Large intestine (tissue), 3 donors: Measurements from ENCODE around the gene HSDL2. TPM values are rescaled to one million over a fixed set of nuclear protein-coding genes. Genes with fewer than 3 reads are reported as not detected.
"Not testable (repeated sequence)": the region's sequence is repeated elsewhere in the genome, so short reads cannot be mapped to it uniquely, and the experiment has no call there.

Experiments
- DNase-seq, 2 donors: peaks; one replicate each; pipeline versions ENCODE4 v3.0.0 to v3.0.0-alpha.2; 2013
- H3K27ac ChIP-seq: one replicate; pipeline ENCODE4 v1.5.1; 2013; ENCODE audit warnings: low read length
- H3K27me3 ChIP-seq: 2 replicates; pipeline ENCODE4 v1.6.1; 2013; ENCODE audit warnings: low read length; ENCODE audit not compliant: control insufficient read depth, insufficient read depth
- H3K36me3 ChIP-seq: 2 replicates; pipeline ENCODE4 v1.6.1; 2013; ENCODE audit warnings: low read length; ENCODE audit not compliant: control insufficient read depth, insufficient read depth
- H3K4me1 ChIP-seq: one replicate; pipeline ENCODE4 v1.6.1; 2013; ENCODE audit warnings: low read length; ENCODE audit not compliant: control insufficient read depth, insufficient read depth
- H3K4me3 ChIP-seq: one replicate; pipeline ENCODE4 v1.5.1; 2013; ENCODE audit warnings: low read length
- H3K9me3 ChIP-seq: one replicate; pipeline ENCODE4 v1.6.1; 2013; ENCODE audit warnings: mild to moderate bottlenecking, low read depth, low read length, moderate library complexity; ENCODE audit not compliant: control insufficient read depth
- WGBS: methylation state at CpG from one replicate; pipeline ENCODE4 v1.1.5; 2013; ENCODE audit warnings: low lambda C conversion rate; ENCODE audit not compliant: insufficient coverage; 5-methylcytosine and 5-hydroxymethylcytosine counted together
- polyA plus RNA-seq: library from polyadenylated mRNA; unstranded; fragments of 120-200 nt; gene quantifications from one replicate; pipeline ENCODE4 v1.2.1, GENCODE V29; 2013

Gene HSDL2
- polyA plus RNA-seq, 1 donor: 49.3 TPM

DNA sequence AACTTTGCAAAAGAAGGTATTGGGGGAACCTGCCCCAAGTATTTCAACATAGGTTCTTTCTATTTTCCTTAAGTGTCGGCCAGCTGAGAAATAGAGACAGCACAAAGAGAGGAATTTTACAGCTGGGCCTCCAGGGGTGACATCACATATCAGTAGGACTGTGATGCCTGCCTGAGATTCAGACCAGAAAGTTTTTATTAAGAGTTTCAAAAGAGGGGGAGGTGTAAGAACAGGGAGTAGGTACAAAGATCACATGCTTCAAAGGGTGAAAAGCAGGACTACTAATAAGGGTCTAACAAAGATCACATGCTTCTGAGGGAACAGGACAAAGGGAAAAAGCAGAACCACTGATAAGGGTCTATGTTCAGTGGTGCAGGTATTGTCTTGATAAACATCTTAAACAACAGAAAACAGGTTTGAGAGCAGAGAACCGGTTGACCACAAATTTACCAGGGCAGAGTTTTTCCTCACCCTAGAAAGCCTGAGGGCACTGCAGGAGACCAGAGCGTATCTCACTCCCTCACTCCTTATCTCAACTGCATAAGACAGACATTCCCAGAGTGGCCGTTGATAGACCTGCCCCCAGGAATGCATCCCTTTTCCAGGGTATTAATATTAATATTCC, 12.1 kb downstream of the HSDL2 start:
- H3K4me3 ChIP-seq, H3K36me3 ChIP-seq, H3K27me3 ChIP-seq, H3K4me1 ChIP-seq, H3K9me3 ChIP-seq: not testable (repeated sequence)
- H3K27ac ChIP-seq: peak overlapping the region; percentile 57
- WGBS: no CpG with 5 or more reads among the region's 4 CpGs
- DNase-seq: peak in 1 of 2 donors; percentile 74

DNA sequence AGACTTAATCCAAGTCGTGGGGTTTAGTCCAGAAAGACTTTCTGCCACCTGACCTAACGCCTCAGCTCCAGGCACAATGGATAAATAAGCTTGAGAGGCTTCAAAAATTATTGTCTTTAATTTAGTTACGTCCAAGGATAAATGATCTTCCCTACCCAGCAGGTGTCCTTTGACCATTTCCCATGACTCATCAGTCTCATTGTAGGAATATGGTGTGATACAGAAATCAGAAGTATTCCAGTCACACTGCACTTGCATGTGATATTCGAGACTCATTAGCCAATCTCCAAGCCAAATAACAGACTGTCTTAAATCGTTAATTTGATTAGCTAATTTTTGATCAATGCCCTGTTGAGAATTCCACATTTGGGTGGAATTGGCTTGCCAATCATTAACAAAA, 13.2 kb downstream of the HSDL2 start:
- not testable (repeated sequence) for H3K27ac ChIP-seq, H3K27me3 ChIP-seq, H3K4me1 ChIP-seq, H3K9me3 ChIP-seq, DNase-seq, H3K36me3 ChIP-seq, H3K4me3 ChIP-seq
- WGBS: no CpG with 5 or more reads among the region's 5 CpGs

DNA sequence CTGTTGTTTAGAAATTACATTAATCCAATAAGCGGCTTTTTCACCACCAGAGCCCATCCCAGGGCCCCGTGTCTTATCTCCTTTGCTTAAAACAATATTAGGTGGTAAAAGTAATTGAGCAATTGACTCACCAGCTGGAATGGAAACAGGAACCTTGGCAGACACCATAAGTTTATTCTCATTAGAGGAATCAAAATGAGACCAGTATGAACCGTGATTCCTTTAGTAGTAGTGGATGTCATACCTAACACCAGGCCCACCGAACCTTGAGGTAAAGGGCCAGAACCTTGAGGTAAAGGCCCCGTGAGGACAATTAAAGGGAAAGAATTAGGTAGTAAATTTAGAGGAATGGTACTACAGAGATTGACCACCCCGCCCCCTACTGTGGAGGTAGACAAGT, 16.5 kb downstream of the HSDL2 start:
- peaks cover 3% of the 10 kb centered on the region for H3K4me1 ChIP-seq
- H3K4me3 ChIP-seq: no peak overlapping the region
- no peaks in the 10 kb centered on the region for H3K27me3 ChIP-seq
- DNase-seq: no peak
- H3K27ac ChIP-seq: no peak overlapping the region
- H3K36me3 ChIP-seq: peaks cover 6% of the 10 kb centered on the region
- H3K9me3 ChIP-seq: peaks cover 3% of the 10 kb centered on the region
- WGBS: 90% methylated on average over 2 of the region's 6 CpGs

DNA sequence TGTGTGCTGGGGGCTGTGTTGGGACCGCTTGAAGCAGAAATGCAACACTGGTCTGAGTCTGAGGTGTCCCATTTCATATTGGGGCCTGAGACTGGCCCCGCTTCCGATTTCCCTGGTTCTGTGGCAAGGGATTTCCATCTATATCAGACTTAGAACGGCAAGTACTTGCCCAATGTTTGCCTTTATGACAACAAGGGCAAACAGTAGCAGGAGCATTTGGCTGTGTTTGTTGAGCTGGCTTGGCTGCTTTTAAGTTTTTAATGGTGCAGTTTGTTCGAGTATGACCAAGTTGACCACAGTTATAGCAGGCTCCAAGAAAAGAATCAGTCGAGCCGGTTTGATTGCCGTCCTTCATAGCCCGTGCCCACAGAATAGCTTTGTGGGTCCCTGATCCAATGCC, 17.0 kb downstream of the HSDL2 start:
- Histone ChIP-seq H3K4me1 (peaks cover 3% of the 10 kb centered on the region), H3K27me3 (no peaks in the 10 kb centered on the region), H3K4me3 (no peak overlapping the region), H3K36me3 (peaks cover 6% of the 10 kb centered on the region), H3K9me3 (peaks cover 3% of the 10 kb centered on the region), H3K27ac (no peak overlapping the region)
- DNase-seq: no peak
- 100% methylated on average over 1 of the region's 9 CpGs for WGBS

DNA sequence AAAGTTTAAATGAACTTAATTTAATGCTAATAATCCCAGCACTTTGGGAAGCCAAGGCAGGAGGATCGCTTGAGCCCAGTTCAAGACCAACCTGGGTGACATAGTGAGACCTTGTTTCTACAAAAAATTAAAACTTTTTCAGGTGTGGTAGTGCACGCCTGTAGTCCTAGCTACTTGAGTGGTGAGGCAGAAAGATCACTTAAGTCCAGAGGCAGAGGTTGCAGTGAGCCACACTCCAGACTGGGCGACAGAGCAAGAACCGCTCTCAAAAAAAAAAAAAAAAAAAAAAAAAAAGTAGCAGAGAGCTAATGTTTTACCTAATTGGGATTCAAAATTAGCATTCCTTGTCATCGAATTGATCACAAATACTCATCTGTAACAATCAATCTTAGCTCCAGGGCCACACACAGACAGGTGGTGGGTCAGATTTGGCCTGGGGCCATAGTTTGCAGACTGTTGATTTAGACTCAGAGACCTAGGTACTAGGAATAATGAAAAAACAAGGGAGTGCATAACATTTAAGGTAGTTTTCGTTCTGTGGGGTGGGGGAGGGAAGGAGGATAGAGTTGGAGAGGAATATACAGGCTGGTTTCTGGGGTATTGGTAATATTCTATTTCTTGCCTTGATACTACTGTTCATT, 21.4 kb downstream of the HSDL2 start:
- Histone ChIP-seq H3K36me3 (peaks cover 6% of the 10 kb centered on the region), H3K27me3 (no peaks in the 10 kb centered on the region), H3K27ac (no peak overlapping the region), H3K4me1 (no peaks in the 10 kb centered on the region), H3K9me3 (peaks cover 3% of the 10 kb centered on the region), H3K4me3 (no peak overlapping the region)
- DNase-seq: no peak
- no CpG with 5 or more reads among the region's 6 CpGs for WGBS

DNA sequence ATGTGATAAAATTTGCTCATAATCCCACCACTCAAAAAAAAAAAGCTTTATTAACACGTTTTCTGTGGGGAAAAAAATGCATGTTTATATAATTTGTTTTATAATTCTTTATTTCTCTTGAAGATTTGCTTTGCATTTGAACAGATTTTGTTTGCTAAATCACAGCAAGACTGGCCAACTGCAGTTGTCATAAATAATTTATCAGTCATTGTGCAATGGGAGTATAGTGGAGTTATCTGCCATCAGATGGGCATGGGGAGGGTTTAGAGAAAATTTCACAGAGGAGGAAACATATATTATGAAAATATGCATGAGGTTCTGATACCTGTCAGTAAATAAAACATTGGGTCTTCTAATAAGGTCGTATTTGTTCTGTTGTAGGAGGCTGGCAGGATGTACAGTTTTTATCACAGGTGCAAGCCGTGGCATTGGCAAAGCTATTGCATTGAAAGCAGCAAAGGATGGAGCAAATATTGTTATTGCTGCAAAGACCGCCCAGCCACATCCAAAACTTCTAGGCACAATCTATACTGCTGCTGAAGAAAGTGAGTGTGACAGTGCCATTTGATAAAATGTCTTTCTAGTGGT, 23.8 kb downstream of the HSDL2 start:
- Histone ChIP-seq H3K4me1 (no peaks in the 10 kb centered on the region), H3K36me3 (peaks cover 11% of the 10 kb centered on the region), H3K4me3 (no peak overlapping the region), H3K27me3 (no peaks in the 10 kb centered on the region), H3K9me3 (no peaks in the 10 kb centered on the region), H3K27ac (no peak overlapping the region)
- 77% methylated on average over 2 of the region's 4 CpGs for WGBS
- DNase-seq: no peak

DNA sequence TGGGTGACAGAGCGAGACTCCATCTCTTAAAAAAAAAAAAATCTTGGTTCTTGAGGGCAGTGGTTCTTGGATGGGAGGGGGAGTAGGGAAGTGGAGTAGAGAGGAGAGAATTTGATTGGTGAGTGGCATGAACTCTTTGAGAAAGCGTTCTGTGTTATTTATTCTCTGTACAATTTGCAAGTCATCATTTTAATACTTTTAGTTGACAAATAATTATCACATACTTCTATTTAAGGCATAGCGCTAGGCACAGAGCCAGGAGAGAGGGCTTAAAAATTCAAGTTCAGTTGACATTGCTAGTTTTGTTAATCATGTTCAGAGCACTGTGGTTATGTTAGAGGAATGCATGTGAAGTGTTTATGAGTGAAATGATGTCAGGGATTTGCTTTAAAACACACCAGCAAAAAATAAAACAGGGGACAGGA, 24.6 kb downstream of the HSDL2 start:
- Histone ChIP-seq H3K27ac (no peak overlapping the region), H3K4me1 (no peaks in the 10 kb centered on the region), H3K27me3 (no peaks in the 10 kb centered on the region), H3K4me3 (no peak overlapping the region), H3K9me3 (no peaks in the 10 kb centered on the region), H3K36me3 (peaks cover 16% of the 10 kb centered on the region)
- no peak for DNase-seq
- WGBS: 80% methylated on average over 1 of the region's 3 CpGs

DNA sequence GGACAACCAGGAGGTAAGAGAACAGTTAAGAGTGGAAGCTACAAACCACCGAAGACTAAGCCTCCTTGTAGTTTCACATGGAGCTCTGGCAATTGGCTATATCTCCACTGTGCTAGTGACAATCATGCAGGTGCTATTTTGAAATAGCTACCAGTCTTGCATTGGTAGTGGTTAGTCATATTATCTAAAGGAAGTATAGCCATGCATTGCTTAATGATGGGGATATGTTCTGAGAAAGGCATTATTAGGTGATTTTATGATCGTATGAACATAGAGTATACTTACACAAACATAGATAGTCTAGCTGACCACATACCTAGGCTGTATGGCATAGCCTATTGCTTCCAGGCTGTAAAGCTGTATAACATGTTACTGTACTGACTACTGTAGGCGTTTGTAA, 28.4 kb downstream of the HSDL2 start:
- peak; percentile 4 to 26 for DNase-seq
- H3K4me1 ChIP-seq: no peaks in the 10 kb centered on the region
- no peaks in the 10 kb centered on the region for H3K27me3 ChIP-seq
- peaks cover 20% of the 10 kb centered on the region for H3K36me3 ChIP-seq
- no peaks in the 10 kb centered on the region for H3K9me3 ChIP-seq
- WGBS: 71% methylated on average over 1 of the region's 3 CpGs
- H3K27ac ChIP-seq: no peak overlapping the region
- H3K4me3 ChIP-seq: no peak overlapping the region

DNA sequence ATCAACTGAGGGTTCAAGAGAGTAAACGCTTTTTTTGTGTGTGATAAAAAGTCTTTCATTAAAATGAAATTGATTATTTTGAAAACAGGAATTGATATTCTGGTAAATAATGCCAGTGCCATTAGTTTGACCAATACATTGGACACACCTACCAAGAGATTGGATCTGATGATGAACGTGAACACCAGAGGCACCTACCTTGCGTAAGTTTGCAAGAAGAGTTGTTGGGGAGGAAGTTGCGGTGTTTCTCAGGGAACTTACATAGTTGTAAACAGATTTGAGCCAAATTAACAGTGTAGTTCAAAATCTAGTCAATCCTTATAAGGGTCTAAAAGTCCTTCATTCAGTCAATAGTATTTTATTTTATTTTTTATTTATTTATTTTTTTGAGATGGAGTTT, 28.9 kb downstream of the HSDL2 start:
- no peak for DNase-seq
- Histone ChIP-seq H3K4me1 (no peaks in the 10 kb centered on the region), H3K9me3 (no peaks in the 10 kb centered on the region), H3K27ac (no peak overlapping the region), H3K4me3 (no peak overlapping the region), H3K27me3 (no peaks in the 10 kb centered on the region), H3K36me3 (peaks cover 20% of the 10 kb centered on the region)
- WGBS: 100% methylated on average over 1 of the region's 4 CpGs

DNA sequence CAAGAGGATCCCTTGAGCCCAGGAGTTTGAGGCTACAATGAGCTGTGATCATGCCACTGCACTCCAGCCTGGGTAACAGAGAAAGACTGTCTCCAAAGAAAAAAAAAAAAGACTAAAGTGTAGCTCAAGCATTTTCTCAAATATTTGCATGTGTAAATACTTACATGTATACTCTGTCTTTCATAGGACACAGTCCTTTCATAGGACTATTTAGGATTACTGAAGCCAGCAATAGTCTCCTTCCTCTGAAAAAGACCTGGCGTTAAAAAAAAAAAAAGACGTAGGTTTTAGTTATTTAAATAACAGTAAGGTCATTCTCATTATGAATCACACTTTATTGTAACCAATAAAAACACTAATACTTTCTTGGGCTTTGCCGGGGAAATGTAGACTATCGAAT, 29.9 kb downstream of the HSDL2 start:
- no peak overlapping the region for H3K4me3 ChIP-seq
- H3K27me3 ChIP-seq: no peaks in the 10 kb centered on the region
- H3K36me3 ChIP-seq: peaks cover 20% of the 10 kb centered on the region
- H3K27ac ChIP-seq: no peak overlapping the region
- H3K4me1 ChIP-seq: no peaks in the 10 kb centered on the region
- WGBS: 93% methylated on average over 3 of the region's 4 CpGs
- no peaks in the 10 kb centered on the region for H3K9me3 ChIP-seq
- DNase-seq: no peak

DNA sequence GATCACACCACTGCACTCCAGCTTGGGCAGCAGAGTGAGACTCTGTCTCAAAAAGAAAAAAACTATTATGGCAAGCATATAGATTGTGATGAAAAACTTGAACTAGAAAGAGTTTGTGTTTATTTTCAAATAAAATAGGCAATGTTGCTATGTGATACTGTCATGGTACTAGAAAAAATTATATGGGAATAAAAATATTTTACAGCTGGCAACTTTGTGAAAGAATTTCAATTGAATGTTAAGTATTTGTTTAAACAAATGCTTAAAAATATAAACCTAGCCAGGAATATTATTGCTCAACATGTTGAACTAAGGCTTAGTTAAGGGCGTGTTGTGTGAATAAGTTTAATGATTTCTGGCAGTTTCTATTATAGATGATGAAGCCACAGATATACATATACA, 31.7 kb downstream of the HSDL2 start:
- Histone ChIP-seq H3K9me3 (no peaks in the 10 kb centered on the region), H3K4me3 (no peak overlapping the region), H3K4me1 (no peaks in the 10 kb centered on the region), H3K36me3 (peaks cover 19% of the 10 kb centered on the region), H3K27me3 (no peaks in the 10 kb centered on the region), H3K27ac (no peak overlapping the region)
- WGBS: no CpG with 5 or more reads among the region's 1 CpG
- no peak for DNase-seq
